Superior temporal gyrus (tissue), 1 donor: Measurements from ENCODE around the gene SYT11.
A peak's percentile ranks its signal among the peaks of the same experiment; 100 is the strongest.
"Not testable (repeated sequence)": the region's sequence is repeated elsewhere in the genome, so short reads cannot be mapped to it uniquely, and the experiment has no call there.

Experiments
- DNase-seq: peaks from one replicate; pipeline ENCODE4 v3.0.0-alpha.2; 2016; ENCODE audit errors: extremely low spot score

SYT11 gene

DNA sequence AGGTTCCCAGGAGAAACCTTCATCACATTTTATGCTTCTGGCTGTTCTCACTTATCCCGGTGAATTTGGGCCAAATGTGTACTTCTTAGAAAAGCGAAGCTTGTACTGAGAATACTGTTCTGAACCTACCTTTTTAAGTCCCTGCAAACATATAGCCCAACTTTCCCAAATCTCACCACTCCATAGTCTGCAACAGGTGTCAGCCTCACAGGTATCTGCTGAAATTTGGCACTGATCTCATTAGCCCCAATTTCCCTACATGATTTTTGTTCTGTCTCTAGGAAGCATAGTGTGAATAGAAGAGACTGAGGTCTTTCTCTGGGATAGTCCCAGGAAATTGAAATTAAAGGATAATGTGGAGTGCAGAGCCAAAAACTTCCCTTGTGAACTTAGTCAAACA, 40.3 kb downstream of the SYT11 start:
- no peak for DNase-seq

GRCh38 chr1:155900161-155900560, 40.8 kb downstream of the SYT11 start:
- DNase-seq, result no peak

DNA sequence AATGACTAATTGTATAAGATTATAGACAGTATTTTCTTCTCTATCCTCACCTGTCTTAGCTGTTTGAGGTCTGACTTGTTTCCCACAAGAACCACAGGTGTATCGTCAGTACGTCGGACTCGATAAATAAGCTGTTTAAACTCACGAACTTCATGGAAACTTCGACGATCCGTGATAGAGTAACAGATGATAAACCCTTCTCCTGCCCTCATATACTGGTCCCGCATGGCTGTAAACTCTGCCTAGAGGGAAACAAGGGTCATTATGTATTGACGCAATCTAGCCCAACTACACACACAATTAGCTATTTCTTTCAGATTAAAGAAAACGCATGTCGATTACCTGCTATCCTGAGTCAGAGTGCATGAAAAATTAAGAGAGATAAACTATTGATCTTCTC, 44.9 kb downstream of the SYT11 start:
- DNase-seq, result no peak

DNA sequence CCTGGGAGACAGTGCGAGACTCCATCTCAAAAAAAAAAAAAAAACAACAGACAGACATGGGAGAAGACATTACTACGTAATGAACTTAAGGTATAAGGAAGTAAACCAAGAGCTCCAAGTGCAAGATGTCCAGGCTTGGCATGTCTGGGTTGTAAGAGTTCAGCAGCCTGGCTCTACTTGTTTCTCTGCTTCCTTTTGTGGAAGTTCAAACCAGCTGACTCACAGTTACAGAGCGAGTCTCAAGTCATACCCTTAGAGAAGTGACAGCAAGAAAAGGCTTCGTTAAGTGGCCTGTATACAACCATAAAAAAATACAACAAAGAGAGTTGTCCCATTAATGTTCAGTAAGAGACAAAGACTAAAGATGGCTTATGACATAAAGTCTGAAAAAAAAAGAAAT, 50.5 kb downstream of the SYT11 start:
- no peak for DNase-seq

GRCh38 chr1:155910621-155911121, 51.3 kb downstream of the SYT11 start:
- peak; percentile 40 for DNase-seq

DNA sequence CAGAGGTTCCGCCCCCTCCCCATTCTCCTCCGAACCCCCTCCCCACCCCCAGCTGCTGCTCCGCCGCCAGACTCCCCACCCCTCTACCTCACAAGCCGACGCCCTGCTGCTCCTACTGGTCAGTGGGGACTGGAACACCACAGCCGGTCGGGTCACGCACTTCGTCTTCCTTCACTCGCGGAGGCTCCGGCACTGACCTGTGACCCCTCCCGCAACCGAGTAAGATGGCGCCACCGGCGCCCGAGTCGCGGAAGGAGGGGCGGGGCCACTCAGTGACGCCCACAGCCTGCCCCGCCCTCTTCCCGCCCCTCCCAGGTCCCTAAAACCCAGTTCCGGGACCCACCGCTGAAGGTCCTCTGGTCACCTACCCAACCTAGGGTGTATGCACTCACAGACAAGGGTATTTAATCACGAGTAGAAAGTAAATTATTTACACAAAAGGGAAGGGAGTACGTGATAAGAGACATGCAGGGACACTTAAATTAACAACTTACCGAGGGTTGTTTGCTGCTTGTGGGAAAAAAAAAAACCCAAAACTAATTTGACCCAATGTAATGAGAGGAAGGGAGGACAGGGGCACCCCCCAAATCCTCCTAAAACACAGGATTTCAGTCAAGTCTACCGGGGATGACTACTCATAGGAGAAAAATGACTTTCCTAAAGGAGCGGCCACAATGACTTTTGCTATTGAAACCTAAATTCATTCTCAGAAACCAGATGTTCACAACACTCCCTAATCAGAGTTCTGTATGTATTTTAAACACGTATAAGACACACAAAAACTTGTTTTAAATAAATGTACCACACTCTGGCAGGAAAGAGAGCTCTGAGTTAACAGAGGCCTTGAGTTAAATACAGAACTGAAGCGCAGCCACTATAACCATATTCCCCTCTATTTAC, 52.0 kb downstream of the SYT11 start, which contains the start of gene RIT1:
RIT1 (minus strand) TSS at position 194 of the 900 bp plus-strand sequence. CDS start 588 bp downstream, outside the sequence.
- peak; percentile 77 for DNase-seq

DNA sequence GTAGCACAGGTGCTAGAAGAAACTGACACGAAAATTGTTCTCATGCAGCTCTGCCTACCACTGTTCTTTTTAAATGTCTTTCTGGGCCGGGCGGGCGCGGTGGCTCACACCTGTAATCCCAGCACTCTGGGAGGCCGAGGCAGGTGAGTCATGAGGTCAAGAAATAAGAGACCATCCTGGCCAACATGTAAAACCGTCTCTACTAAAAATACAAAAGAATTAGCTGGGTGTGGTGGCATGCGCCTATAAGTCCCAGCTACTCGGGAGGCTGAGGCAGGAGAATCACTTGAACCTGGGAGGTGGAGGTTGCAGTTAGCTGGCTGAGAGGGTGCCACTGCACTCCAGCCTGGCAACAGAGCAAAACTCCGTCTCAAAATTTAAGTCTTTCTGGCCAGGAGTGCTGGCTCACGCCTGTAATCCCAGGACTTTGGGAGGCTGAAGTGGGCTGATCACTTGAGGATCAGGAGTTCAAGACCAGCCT, 52.7 kb downstream of the SYT11 start:
- DNase-seq, result no peak

DNA sequence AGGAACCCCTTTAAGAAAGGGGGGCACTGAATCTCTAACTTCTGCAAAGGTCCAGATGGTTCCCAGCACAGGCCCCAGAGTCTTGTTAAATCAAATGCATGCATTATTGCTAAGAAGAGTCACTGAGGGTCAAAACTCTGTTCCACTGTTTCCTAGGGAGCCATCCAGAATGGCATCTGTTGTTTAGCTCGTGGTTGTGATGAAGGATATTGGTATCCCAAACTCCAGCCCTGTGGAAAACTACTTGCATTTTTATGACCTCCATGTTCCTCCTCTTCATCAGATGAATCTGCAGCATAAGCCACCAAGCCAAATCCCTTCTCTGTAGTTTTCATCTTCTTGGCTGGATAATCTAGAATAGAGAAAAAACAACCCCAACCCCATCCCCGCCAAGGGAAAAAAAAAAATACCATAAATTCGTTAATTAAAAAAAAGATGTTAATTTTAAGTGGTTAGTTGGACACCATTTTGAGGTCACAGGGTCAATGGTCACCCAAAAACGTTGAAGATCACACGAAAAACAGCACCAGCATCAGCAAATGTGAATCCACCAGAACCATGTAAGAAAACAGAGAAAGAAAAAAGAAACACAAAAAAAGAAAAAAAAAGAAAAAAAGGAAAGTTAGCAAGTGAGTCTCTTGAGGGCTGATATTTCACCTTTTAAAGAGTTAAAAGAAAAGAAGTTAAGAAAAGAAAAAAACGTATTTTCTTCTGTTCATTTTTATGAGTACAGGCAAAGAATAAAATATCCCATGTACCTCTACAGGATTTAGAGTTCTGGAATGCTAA, 54.8 kb downstream of the SYT11 start:
- DNase-seq, result no peak

- DNase-seq, result no peak
Measured at GRCh38 chr1:155918660-155919059, 59.3 kb downstream of the SYT11 start.

GRCh38 chr1:155919801-155920200, 60.4 kb downstream of the SYT11 start:
- no peak for DNase-seq

DNA sequence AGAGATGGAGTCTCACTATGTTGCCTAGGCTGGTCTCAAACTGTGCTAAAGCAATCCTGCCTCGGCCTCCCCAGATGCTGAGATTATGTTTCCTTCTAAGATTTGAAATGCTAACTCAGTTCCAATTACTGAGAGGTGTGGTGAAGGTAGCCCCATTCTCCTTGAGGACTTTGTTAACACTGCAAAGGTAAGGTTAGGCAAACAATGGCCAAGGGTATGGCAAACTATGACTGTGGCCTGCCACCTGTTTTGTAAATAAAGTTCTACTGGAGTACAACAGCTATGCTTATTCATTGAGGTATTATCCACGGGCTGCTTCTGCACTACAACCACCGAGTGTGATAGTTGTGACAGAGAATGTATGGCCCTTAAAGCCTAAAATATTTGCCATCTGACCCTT, 61.4 kb downstream of the SYT11 start:
- no peak for DNase-seq

DNA sequence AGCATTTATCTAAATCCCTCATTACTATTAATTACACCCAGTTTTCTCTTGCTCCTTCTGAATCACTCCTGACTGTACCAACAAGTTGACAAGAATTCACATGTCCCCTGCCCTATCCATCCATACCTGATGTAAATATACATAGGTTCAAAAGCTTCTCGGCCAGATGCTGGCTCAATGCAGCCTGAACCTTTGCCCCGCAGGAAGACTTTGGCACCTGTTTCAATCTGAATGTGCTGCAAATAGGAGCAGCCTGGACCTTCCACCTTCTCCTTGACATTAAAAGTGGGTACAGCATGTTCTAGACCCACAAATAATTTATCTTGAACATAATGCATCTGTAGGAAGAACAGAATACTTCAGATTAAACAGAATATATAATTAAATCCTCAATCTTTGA, 66.1 kb downstream of the SYT11 start:
- DNase-seq, result no peak

DNA sequence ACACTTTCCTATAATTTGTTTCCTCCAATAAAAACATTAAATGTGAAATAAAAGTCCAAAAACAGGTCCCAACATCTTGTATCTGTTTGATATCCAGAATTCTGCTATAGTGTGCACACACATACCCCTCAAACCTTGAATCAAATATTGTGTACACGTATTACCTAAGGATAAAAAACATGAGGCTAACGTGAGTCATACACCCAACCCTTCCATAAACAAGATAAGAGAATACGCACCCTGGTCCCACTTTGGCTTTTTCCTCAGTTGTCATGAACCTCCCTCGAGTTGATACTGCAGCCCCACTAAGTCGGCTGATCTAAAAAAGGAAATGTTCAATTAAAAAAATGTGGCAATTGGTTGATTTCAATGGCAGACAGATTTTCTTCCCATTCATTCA, 69.7 kb downstream of the SYT11 start:
- DNase-seq, result no peak

DNA sequence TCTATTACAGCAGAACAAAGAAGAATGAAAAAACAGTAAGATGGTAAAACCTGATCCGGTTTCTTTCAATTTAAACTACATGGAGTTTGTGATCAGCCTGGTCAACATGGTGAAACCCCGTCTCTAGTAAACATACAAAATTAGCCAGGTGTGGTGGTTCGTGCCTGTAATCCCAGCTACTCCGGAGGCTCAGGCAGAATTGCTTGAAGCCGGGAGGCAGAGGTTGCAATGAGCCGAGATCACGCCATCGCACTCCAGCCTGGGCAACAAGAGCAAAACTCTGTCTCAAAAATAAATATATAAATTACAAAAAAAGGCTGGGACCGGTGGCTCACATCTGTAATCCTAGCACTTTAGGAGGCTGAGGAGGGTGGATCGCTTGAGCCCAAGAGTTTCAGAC, 71.4 kb downstream of the SYT11 start:
- not testable (repeated sequence) for DNase-seq

GRCh38 chr1:155931332-155932038, 72.1 kb downstream of the SYT11 start:
- no peak for DNase-seq

GRCh38 chr1:155932081-155932480, 72.7 kb downstream of the SYT11 start:
- no peak for DNase-seq

- DNase-seq, result no peak
Measured at GRCh38 chr1:155932487-155932886, 73.1 kb downstream of the SYT11 start.

- DNase-seq, result no peak
Measured at GRCh38 chr1:155933591-155934096, 74.3 kb downstream of the SYT11 start.

GRCh38 chr1:155934097-155934935, 74.9 kb downstream of the SYT11 start, which contains the start of gene KHDC4:
KHDC4 (minus strand) TSS chr1:155934413; CDS start chr1:155934373, 40 bp downstream.
- DNase-seq, result peak; percentile 100
